Measurements from ENCODE around the gene YIPF3. TPM values are rescaled to one million over a fixed set of nuclear protein-coding genes. Genes with fewer than 3 reads are reported as not detected.

Gene YIPF3
- total RNA-seq, 1 donor from 2014 or later, result 102 TPM

GRCh38 chr6:43522547-43523261 lies 6.0 kb upstream of the YIPF3 start:
- H3K4me2 ChIP-seq, result no peak overlapping the region
- H3K27me3 ChIP-seq, result no peaks in the 10 kb centered on the region
- H3K9ac ChIP-seq, result no peak overlapping the region
- H3K27ac Mint-ChIP-seq, result no peak overlapping the region
- no peaks in the 10 kb centered on the region for H3K36me3 ChIP-seq
- H3K4me3 Mint-ChIP-seq, result no peak overlapping the region
- peaks cover 3% of the 10 kb centered on the region for H4K20me1 ChIP-seq (ENCODE audit: low read depth)
- H3K27me3 Mint-ChIP-seq (ENCODE audit: insufficient read depth, low read depth), result peaks cover 8% of the 10 kb centered on the region
- H3K79me2 ChIP-seq (ENCODE audit: low read depth), result peaks cover 21% of the 10 kb centered on the region
- H3K4me1 Mint-ChIP-seq, result no peaks in the 10 kb centered on the region
- TF ChIP-seq EZH2 (IDR thresholded peaks at IDR 0.05) (no peak), CTCF (IDR thresholded peaks at IDR 0.05) (no peak), EZH2phosphoT487 (IDR thresholded peaks at IDR 0.05) (no peak)
- H3K4me1 ChIP-seq, result peaks cover 9% of the 10 kb centered on the region
- H3K36me3 Mint-ChIP-seq, result peaks cover 34% of the 10 kb centered on the region
- peaks cover 33% of the 10 kb centered on the region for H3F3A ChIP-seq (ENCODE audit: low read depth)
- no peaks in the 10 kb centered on the region for H3K9me3 ChIP-seq (ENCODE audit: low read depth)
- no peak overlapping the region for H3K27ac ChIP-seq
- DNase-seq (ENCODE audit: low spot score), result no peak
- no peak overlapping the region for H3K4me3 ChIP-seq
- no peak overlapping the region for H2AFZ ChIP-seq (replicated peaks)
- no peaks in the 10 kb centered on the region for H3K9me3 Mint-ChIP-seq

GRCh38 chr6:43521836-43522235 lies 5.1 kb upstream of the YIPF3 start:
- H3K9ac ChIP-seq, result no peak overlapping the region
- H3K27ac ChIP-seq, result no peak overlapping the region
- no peaks in the 10 kb centered on the region for H3K4me1 Mint-ChIP-seq
- peaks cover 10% of the 10 kb centered on the region for H3K4me1 ChIP-seq
- H3K9me3 Mint-ChIP-seq, result no peaks in the 10 kb centered on the region
- H3K4me2 ChIP-seq, result no peak overlapping the region
- no peak overlapping the region for H3K4me3 ChIP-seq
- no peak for DNase-seq (ENCODE audit: low spot score)
- no peak overlapping the region for H3K27ac Mint-ChIP-seq
- H3K36me3 Mint-ChIP-seq, result peaks cover 30% of the 10 kb centered on the region
- no peaks in the 10 kb centered on the region for H3K9me3 ChIP-seq (ENCODE audit: low read depth)
- H3K27me3 ChIP-seq, result no peaks in the 10 kb centered on the region
- H3K27me3 Mint-ChIP-seq (ENCODE audit: insufficient read depth, low read depth), result peaks cover 5% of the 10 kb centered on the region
- H3F3A ChIP-seq (ENCODE audit: low read depth), result peaks cover 33% of the 10 kb centered on the region
- H2AFZ ChIP-seq (replicated peaks), result no peak overlapping the region
- no peak for TF ChIP-seq CTCF (IDR thresholded peaks at IDR 0.05)
- no peak for TF ChIP-seq EZH2 (IDR thresholded peaks at IDR 0.05)
- no peak for TF ChIP-seq EZH2phosphoT487 (IDR thresholded peaks at IDR 0.05)
- peaks cover 30% of the 10 kb centered on the region for H3K79me2 ChIP-seq (ENCODE audit: low read depth)
- H3K36me3 ChIP-seq, result no peaks in the 10 kb centered on the region
- H4K20me1 ChIP-seq (ENCODE audit: low read depth), result peaks cover 4% of the 10 kb centered on the region
- H3K4me3 Mint-ChIP-seq, result no peak overlapping the region

GRCh38 chr6:43520097-43520496 lies 3.4 kb upstream of the YIPF3 start:
- no peaks in the 10 kb centered on the region for H3K9me3 Mint-ChIP-seq
- peaks cover 24% of the 10 kb centered on the region for H3K36me3 Mint-ChIP-seq
- Histone ChIP-seq H3F3A (ENCODE audit: low read depth) (peaks cover 33% of the 10 kb centered on the region), H3K4me1 (peaks cover 16% of the 10 kb centered on the region), H3K4me2 (no peak overlapping the region), H3K27me3 (no peaks in the 10 kb centered on the region), H2AFZ (replicated peaks) (no peak overlapping the region), H4K20me1 (ENCODE audit: low read depth) (peaks cover 13% of the 10 kb centered on the region), H3K4me3 (no peak overlapping the region), H3K36me3 (no peaks in the 10 kb centered on the region), H3K79me2 (ENCODE audit: low read depth) (peaks cover 47% of the 10 kb centered on the region), H3K27ac (no peak overlapping the region), H3K9me3 (ENCODE audit: low read depth) (no peaks in the 10 kb centered on the region), H3K9ac (no peak overlapping the region)
- TF ChIP-seq CTCF (IDR thresholded peaks at IDR 0.05) (no peak), EZH2phosphoT487 (IDR thresholded peaks at IDR 0.05) (no peak), EZH2 (IDR thresholded peaks at IDR 0.05) (no peak)
- DNase-seq (ENCODE audit: low spot score), result no peak
- H3K27ac Mint-ChIP-seq, result no peak overlapping the region
- H3K4me3 Mint-ChIP-seq, result no peak overlapping the region
- H3K4me1 Mint-ChIP-seq, result peaks cover 13% of the 10 kb centered on the region
- H3K27me3 Mint-ChIP-seq (ENCODE audit: insufficient read depth, low read depth), result peaks cover 6% of the 10 kb centered on the region

Data from neural progenitor cell (in vitro differentiated cells).